ENCODE data around the gene TM9SF3.

DNA sequence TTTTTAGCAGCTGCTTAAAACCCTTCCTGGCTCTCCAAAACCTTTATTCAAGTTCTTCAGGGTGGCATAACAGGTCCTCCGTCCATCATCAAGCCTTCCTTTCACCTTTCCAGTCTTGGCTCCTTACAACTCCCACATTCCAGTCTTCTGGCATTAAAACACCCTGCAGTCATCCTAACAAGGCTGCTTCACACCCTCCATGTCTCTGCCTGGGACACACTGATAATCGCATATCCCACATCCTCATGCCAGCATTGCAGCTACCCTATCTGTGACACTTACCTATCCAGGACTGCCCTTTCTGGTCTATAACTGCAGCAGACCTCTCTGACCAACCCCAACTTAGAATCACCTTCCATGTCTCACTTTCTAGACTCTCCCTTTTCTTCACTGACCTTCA lies 70.5 kb downstream of the TM9SF3 start:
- TF ChIP-seq, protein P1, sequence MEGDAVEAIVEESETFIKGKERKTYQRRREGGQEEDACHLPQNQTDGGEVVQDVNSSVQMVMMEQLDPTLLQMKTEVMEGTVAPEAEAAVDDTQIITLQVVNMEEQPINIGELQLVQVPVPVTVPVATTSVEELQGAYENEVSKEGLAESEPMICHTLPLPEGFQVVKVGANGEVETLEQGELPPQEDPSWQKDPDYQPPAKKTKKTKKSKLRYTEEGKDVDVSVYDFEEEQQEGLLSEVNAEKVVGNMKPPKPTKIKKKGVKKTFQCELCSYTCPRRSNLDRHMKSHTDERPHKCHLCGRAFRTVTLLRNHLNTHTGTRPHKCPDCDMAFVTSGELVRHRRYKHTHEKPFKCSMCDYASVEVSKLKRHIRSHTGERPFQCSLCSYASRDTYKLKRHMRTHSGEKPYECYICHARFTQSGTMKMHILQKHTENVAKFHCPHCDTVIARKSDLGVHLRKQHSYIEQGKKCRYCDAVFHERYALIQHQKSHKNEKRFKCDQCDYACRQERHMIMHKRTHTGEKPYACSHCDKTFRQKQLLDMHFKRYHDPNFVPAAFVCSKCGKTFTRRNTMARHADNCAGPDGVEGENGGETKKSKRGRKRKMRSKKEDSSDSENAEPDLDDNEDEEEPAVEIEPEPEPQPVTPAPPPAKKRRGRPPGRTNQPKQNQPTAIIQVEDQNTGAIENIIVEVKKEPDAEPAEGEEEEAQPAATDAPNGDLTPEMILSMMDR (IDR thresholded peaks at IDR 0.05): no peak
- TF ChIP-seq POLR2AphosphoS5 (IDR thresholded peaks at IDR 0.05): no peak

Measured in breast epithelium (tissue), 3 donors.